Measurements from ENCODE around the gene HECTD2.
"Not testable (repeated sequence)": the region's sequence is repeated elsewhere in the genome, so short reads cannot be mapped to it uniquely, and the experiment has no call there.

The HECTD2 gene, protein sequence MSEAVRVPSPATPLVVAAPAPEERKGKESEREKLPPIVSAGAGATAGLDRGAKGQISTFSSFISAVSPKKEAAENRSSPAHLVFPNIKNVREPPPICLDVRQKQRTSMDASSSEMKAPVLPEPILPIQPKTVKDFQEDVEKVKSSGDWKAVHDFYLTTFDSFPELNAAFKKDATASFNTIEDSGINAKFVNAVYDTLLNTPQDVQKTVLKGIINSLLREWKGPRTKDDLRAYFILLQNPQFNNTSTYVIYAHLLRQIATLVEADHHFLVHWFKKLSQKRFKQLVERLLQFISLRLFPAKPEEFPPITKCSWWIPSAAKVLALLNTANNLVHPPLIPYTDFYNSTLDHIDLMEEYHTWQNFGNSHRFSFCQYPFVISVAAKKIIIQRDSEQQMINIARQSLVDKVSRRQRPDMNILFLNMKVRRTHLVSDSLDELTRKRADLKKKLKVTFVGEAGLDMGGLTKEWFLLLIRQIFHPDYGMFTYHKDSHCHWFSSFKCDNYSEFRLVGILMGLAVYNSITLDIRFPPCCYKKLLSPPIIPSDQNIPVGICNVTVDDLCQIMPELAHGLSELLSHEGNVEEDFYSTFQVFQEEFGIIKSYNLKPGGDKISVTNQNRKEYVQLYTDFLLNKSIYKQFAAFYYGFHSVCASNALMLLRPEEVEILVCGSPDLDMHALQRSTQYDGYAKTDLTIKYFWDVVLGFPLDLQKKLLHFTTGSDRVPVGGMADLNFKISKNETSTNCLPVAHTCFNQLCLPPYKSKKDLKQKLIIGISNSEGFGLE

DNA sequence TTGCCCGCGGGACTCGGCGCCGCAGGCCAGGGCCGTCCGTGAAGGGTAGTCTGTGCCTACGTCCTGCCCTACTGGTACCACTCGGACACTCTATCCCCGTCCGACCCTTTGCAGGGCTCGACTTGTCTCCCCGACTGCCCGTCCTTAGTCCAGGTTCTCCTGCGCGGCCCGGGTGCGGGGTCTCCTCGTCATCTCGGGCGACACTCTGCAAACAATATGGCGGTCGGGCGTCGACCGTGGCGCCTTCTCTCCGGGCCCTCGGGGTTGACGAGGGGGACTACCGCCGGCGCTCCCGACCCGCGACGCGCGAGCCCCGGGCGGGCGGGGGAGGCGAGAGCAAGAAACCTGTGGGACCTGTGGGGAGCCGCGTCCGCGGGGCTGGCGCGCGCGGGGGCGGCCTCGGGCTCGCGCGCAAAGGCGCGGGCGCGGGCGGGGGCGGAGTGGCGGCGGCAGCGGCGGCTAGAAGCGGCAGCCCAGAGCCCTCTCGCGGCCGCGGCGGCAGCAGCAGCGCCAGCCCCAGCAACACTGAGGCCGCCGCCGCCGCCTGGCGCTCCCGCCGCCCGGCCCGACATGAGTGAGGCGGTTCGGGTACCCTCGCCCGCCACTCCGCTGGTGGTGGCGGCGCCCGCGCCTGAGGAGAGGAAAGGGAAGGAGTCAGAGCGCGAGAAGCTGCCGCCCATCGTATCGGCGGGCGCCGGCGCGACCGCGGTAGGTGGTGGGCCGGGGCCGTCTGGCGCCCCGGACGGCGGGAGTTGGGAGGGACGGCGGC lies at the start of gene HECTD2:
Gene HECTD2 (plus strand): TSS at position 476 of the 769 bp plus-strand sequence. CDS start 95 bp downstream, at position 571.
- DNase-seq = peak in 1 of 2 experiments; percentile 16

DNA sequence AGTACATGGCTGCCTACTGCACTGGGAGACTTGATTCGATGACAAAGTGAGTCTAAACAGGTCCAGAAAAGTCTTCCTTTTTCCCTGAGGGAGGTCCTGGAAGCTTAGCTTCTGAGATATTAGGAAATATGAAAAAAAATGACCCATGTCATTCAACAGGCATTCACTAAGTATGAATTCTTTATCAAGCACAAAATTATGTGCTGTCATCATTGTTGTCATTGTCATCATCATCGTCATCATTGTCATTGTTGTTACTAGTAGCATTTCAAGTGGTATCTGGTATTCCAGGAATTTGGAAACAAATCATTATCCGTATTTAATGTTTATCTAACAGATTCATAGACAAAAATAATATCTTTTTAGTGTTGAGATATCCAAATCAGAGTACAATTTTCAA lies 49.7 kb upstream of the HECTD2 start:
- DNase-seq = no peak

DNA sequence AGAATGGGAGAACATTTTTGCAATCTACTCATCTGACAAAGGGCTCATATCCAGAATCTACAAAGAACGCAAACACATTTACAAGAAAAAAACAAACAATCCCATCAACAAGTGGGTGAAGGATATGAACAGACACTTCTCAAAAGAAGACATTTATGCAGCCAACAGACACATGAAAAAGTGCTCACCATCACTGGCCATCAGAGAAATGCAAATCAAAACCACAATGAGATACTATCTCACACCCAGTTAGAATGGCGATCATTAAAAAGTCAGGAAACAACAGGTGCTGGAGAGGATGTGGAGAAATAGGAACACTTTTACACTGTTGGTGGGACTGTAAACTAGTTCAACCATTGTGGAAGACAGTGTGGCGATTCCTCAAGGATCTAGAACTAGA lies 44.6 kb upstream of the HECTD2 start:
- not testable (repeated sequence) for DNase-seq

DNA sequence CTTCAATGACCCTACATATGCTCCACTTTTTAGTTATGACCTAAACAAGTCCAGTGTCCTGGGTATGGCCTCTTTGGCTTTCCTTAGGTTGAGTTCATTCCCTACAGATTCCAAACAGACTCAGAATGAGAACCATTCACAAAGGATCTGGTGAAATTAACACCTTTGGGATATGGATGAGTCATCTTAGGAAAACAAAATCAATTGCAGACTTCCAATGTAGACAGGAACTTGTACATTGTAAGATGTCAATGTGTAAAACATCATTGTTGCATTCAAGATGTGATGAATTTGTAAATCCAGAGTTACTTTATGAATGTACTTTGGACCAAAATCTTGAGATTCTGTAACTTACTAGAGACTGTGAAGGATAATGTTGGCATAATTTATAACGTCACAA lies 43.4 kb upstream of the HECTD2 start:
- no peak for DNase-seq

DNA sequence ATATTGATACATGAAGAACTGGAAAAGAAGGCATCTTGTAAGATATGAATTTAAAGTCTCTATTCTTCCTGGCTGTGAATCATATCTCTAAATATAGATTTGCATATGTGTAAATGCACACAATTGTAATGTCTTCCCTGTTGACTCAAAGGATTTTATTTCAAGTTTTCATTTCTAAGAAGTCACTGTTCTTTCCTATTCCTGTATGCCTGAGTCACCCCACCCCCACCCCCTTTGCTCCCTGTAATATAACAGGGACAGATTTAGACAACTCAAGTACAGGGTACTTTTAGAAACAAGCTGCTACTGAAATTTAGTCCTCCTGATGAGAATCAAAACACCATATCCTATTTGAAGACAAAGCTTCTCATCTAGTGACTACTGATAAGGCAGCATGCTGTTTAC lies 43.0 kb upstream of the HECTD2 start:
- DNase-seq = no peak

DNA sequence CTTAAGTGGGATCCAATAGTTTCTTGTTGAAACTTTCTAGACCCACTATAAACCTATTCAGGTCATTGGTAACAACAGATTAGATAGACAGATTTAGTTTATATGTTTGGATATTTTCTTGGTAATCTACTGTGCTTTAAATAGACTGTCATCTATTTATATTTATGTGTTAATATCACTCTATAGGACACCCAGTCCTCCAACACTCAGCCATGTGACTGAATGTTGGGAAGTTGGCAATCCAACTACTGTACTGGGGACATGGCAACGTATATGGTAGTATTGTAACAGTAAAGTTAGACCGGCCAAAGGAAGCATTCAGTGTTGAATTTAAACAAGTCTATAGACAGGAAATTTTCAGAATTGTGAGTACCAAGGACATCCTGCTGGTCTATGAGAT lies 42.6 kb upstream of the HECTD2 start:
- DNase-seq = no peak

DNA sequence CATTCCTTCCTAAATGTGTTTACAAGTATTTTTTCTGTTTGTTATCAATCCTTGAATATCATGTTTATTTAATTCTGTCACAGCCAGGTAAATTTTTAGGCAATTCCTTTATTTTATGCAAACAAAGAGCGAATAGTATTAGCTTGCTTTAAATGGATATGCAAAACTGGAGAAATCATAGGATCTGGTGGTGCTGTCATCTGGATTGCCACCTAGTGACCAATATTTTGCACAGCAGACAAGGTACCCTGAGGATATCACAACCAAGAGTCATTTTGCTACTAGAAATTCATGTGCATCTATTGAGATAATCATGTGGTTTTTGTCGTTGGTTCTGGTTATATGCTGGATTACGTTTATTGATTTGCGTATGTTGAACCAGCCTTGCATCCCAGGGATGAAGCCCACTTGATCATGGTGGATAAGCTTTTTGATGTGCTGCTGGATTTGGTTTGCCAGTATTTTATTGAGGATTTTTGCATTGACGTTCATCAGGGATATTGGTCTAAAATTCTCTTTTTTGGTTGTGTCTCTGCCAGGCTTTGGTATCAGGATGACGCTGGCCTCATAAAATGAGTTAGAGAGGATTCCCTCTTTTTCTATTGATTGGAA lies 40.1 kb upstream of the HECTD2 start:
- peak in 1 of 2 experiments; percentile 1 for DNase-seq

DNA sequence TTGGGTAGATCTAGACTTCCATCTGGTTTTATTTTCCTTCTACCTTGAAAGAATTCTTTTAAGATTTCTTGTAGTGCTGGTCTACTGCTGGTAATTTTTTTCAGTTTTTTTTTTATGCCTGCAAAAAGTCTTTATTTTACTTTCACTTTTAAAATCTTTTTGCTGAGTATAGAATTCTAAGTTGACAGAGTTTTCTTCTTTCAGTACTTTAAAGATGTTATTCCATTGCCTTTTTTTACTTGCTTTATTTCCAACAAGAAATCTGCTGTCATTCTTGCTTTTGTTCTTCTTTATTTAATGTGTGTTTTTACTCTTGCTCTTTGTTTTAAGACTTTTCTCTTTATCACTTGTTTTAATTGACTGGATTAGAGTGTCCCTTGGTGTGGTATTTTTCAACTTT lies 36.1 kb upstream of the HECTD2 start:
- DNase-seq = no peak

DNA sequence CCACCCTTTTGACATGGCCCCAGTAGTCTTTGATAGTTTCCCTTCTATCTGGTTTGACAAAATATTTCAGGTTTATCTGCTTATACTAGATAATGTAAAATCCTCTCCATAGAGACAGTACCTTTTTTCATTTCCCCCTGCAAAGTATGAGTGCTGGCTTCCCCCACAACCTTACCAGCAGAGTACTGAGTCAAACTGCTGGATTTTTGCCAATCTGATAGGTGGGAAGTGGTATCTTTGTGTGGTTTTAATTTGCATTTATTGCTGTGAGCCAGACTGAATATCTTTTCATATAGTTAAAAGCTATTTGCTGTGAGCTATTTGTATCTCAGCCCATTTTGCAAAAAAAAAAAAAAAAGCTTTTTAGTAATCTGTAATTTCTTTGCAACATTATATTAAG lies 32.1 kb upstream of the HECTD2 start:
- DNase-seq = no peak

DNA sequence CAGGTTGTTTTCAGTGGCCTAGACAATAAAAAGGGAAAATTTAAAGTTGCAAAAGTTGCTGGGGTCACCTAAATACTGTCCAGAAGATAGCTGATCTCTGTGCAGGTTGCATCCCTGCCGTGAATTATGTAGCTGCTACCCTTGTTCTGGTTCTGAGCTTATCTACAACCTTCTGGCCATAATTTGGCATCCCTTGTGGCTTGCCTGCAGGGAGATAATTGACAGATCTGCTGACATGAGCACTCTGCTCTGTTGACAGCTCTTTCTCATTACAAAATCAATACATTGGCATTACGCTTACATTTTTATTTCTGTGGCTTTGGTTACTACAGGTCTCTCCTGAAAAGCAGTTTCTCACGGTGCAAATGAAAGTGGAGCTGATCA lies 29.3 kb upstream of the HECTD2 start:
- no peak for DNase-seq

DNA sequence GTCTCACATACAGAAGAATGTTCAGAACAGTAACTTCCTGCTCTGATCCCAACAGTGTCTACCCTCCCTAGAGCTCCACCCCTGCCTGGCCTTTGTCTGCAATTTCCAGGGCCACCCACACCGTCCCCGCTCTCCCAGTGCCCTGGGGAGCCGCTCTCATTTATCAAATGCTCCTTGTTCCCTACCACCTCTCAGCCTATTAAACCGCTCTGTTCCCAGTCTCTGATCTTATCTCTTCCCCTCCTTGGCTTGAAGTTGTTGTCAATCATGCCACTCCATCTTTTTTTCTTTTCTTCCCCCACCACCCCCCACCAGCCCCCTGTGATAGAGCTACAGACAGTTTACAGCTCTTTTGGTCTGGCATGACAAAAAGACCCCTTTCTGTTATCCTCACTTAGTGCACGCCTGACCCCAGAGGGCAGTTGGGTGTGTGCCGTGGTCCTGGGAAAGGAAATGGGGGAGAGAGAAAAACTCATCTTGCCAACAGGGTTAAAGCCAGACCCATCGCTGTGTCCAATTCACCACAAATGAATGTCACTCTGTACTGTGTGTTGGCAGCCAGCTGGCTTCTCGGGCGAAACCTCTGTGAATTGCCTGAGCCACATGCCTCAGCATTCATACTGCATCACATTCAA lies 28.8 kb upstream of the HECTD2 start:
- no peak for DNase-seq

DNA sequence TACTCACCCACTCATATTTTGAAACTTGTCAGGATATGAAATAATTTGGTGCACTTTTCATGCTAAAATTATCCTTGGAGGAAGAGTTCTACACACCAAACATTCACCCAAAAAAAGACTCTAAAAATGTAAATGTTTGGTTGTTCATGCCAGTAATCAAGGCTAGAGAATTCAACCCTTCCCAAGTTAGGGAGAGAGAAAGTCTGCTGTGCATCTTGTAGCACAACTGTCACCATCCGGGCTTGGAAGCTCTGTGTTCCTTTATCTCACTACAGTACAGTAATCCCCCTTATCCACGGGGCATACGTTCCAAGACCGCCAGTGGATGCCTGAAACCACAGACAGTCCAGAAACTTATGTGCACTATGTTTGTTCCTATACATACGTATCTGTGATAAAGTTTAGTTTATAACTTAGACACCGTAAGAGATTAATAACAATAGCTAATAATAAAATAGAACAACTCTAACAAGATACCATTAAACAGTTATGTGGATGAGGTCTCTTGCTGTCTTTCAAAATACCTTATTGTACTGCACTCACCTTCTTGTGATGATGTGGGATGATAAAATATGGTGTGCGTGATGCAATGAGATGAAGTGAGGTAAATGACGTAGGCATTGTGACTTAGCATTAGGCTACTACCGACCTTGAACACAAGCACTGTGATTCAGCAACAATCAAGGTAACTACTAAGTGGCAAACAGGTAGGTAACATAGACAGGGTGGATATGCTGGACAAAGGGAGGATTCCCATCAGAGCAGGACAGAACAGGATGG lies 24.6 kb upstream of the HECTD2 start:
- DNase-seq = no peak

DNA sequence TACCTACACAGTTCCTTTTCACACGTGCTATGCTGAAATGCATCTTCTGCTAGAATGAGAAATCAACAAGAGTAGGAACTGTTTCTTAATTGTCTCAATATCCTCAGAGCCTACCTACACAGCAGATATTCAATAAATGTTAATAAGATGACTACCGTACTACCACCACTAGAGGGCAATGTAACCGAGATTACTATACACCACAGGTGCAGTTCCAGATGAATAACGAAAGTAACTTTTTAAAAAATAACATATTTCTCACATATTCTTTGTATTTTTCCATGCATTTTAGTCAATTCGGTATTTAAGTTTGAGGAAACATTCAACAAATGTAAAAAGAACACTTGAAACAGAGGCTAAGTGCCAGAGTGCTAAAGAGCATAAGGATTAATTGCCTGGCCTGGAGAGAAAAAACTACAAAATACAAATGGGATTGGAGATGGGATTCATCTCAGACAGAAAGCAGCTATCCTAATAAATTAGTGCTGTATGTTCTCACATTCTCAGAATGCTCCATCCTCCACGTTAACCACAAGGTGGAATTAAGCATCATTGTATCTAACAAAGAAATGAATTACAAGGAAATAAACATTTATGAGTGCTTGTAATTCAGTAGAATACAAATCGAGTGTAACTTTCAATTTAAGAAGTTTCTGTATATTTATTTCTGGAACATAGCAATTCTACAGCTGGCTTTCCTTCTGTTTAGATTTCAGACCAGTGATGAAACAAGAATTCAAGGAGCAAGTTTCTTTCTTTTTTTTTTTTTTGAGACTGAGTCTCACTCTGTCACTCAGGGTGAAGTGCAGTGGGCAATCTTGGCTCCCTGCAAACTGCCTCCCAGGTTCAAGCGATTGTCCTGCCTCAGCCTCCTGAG lies 20.3 kb upstream of the HECTD2 start:
- DNase-seq = peak; percentile 52 to 66

DNA sequence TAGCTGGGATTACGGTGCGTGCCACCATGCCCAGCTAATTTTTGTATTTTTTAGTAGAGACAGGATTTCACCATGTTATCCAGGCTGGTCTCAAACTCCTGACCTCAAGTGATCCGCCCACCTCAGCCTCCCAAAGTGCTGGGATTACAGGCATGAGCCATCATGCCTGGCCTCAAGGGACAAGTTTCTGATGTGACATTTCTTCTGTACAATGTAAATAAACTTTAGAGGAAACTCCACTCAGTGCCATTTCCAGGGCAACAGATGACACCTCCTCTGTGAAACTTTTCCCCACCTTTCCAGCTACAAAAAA lies 19.7 kb upstream of the HECTD2 start:
- not testable (repeated sequence) for DNase-seq

DNA sequence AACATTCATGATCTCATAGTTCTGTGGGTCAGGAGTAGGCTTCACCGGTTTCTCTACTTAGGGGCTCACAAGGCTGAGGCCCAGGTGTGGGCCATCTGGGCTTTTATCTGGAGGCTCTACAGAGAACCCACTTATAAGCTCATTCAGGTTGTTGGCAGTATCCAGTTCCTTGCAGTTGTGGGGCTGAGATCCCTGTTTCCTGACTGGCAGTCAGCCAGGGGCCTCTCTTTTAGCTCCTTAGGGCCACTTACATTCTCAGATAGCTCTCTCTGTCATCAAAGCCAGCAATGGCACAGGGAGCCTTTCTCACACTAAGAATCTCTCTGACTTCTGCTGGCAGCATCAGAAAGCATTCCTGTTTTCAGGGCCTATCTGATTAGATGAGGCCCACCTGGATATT lies 18.2 kb upstream of the HECTD2 start:
- DNase-seq = no peak

DNA sequence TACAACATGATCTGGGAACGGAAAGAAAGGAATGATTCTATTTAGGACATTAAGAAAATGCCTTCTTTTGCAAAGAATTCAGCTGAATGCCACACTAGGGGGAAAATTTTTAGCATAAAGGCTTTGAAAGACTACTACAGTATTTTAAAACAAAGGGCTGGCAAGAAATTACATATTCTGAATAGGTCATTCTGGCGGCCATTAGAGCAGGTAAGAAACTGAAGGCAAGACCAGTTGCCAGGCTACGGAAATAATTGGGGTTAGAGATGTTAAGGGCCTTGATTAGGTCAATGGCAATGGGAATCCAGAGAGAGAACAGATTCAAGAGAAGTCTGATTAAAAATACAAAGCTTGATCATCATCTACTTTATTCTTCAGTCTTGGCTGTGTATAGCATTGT lies 3.8 kb upstream of the HECTD2 start:
- DNase-seq = no peak

DNA sequence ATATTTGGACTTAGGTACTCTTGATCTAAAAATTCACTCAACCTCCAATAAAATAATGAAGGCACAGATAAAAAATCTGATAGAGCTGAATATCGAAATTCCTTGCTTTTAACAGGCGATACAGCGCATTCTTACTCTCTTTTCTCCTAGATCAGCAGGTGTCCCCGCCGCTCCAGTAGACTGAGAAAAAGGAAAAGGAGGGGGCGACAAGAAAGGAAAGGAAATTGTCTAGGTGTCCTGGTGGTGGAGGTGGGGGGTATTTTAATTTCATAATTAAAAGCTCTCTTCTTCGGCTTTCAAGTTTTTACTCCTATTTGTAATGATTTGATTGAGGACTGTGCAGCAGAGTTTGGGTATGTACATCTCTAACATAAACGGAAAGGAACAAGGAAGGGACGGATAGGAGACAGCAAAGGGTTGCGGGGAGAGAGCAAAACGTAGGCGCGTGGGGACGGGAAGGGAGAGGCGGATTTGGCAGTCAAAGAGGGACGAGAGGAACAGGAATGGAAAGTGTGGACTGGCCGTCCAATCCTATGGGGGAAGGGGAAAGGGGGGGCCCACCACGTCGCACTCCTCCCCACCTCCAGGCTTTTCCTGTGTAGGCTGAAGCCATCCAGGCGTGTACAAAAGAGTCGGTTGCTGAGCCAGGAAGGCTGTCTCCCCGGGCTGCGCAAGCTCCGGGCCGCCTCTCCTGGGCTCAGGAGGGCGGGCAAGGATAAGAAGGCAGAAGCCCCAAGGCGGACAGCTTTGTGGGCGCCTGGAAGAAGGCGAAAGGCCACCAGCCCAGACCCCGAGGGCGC lies 875 bp upstream of the HECTD2 start:
- DNase-seq = no peak

DNA sequence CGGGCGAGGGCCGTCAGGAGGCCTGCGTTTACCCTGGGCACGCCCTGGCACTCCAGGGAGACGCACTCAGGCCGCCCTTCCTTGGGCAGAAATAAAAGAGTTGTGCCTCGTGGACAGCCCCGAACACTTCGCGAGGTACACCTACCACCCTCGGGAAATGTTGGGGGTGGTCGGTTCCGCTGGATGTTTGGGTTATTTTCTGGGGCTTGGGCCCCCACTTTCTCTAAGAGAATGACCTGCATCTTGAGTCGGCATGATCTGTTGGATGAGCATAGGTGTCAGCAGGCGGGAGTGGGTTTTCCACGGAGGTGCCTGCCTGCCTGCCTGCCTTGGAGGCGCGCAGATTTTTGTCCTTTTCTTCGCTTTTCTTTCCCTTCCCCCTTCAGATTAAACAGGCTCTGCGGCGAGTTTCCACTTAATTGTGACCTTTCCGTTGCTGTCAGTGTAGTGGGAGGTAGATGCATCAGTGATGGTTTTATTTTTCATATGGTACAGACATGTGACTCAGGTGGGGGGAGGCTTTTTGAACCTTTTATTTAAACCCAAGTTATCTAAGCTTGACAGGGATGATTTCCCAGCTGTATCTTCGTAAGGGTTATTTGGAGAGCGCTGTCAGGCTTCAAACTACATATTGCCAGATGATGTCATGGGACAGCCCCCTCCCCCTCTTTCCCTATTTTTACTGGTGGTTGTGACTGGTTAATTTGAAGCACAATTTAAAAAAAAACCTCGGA lies 661 bp downstream of the HECTD2 start:
- DNase-seq = no peak

DNA sequence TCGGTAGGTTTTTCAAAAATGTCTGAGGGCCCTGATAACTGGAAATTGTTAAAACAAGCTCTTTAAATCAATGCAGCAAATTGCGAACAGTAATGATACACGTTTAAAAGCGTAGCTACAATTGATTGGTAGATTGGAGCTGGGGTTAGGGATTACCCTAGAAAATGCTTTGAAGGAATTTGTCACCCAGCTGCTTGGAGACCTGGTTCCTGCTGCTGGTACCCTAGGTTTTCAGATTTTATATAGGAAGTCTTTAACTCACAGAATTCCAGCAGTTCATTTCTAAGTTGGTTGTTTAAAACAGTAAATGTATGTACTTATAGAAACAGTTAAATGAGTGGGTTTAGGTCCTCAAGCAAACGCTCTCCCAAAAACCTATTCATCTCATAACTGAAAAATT lies 1.5 kb downstream of the HECTD2 start:
- no peak for DNase-seq

Measured in AML-193 (cell line).